Dermis microvascular lymphatic vessel endothelial cell (primary cell): ENCODE data around the gene SYNDIG1. TPM values are rescaled to one million over a fixed set of nuclear protein-coding genes. Genes with fewer than 3 reads are reported as not detected.

Experiments
- DNase-seq, 2 donors: peaks; one replicate each; pipeline versions ENCODE4 v3.0.0 to v3.0.0-alpha.2; 2010; ENCODE audit warnings: low read depth in 2 of 2
- total RNA-seq: library from RNA; depleted of rRNA; stranded (reverse); fragments of >200 nt; gene quantifications from 2 replicates; pipeline ENCODE4 v1.2.1, GENCODE V29; 2014

Gene SYNDIG1
- total RNA-seq, 1 donor from 2014 or later: not detected

DNA sequence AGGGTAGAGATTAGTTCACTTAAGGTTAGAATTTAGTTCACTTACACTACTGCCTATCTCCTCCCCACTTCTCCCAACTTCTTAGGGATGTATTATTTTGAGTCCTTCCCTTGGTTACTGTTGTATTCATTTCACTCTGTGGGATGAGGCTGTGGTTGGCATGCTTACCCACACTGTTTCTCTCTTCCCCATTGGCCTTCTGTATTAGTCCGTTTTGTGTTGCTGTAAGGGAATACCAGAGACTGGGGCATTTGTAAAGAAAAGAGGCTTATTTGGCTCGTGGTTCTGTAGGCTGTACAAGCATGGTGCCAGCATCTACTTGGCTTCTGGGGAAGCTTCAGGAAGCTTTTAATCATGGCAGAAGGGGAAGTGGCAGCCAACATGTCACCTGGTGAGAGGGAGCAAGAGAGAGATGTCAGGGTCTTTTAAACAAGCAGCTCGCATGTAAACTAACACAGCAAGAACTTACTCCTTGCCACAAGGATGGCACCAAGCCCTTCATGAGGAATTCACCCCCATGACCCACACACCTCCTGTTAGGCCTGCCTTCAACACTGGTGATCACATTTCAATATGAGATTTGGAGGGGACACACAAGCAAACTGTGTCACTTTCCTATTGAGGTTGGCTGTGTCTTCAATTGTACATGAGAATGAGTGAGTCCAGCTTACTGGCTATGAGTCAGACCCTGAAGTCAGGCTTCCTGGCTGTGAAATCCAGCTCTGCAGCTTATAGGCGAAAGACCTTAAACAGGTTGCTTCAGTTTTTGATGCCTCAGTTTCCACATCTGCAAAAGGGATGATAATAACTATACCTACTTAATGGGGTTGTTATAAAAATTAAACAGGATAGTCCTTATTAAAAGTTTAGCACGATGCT, 53.3 kb downstream of the SYNDIG1 start:
- DNase-seq: no peak

DNA sequence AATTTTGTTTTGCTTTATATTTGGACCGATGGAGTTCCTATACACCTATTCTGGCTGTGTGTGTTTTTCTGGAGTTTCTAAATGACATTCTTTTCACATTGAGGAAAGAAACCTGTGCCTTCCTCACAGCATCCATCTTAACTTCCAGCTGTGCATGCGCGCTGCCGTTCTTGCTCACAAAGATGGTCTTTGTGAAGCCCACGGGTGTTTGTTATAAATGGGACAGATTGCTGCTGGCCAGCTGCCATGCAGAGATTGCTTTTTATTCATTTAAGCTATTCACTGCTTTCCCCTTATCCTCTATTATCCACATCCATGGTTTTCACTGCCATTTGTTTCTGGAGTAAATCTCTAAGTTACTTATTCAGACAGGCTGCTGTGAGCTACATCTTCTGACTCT, 54.2 kb downstream of the SYNDIG1 start:
- DNase-seq: no peak

- no peak for DNase-seq
Measured at GRCh38 chr20:24528583-24529368, 59.3 kb downstream of the SYNDIG1 start.

DNA sequence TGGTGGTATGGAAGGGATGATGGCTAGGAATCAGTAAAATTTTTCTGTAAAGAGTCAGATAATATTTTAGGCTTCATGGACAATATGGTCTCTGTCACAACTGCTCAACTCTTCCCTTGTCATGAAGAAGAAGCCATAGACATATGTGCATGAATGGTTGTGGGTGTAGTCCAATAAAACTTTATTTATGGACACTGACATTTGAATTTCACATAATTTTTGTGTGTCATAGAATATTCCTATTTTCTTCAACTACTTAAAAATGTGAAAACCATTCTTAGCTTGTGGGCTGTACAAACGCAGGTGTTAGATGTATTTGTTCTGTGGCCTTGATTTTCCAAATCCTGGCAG, 59.9 kb downstream of the SYNDIG1 start:
- DNase-seq: no peak

DNA sequence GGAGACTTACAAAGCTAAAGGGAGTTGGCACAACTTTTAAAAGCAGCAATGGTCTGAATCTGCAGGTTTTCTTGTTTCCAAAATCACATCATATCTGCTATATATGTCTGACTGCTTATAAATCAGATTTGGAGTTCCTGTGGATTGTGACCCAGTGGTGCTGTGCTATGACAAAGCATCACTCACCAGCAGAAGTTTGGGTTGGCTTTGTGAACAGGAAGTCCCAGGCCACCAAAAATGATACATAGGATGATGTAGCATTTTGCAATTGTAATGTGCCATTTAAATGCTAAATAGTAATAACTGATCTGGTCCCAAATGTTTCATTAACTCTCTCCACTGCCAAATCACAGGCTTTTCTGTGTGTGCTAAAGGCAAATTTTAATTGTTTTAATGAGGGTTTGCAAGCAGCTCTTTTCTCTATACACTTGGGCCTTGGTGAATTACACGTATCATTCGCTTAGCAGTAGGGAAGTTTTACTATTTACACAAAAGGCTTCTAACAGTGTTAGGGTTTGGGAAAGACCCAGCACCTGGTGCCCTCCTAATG, 60.8 kb downstream of the SYNDIG1 start:
- DNase-seq: no peak

- DNase-seq: no peak
Measured at GRCh38 chr20:24531202-24531601, 61.8 kb downstream of the SYNDIG1 start.

DNA sequence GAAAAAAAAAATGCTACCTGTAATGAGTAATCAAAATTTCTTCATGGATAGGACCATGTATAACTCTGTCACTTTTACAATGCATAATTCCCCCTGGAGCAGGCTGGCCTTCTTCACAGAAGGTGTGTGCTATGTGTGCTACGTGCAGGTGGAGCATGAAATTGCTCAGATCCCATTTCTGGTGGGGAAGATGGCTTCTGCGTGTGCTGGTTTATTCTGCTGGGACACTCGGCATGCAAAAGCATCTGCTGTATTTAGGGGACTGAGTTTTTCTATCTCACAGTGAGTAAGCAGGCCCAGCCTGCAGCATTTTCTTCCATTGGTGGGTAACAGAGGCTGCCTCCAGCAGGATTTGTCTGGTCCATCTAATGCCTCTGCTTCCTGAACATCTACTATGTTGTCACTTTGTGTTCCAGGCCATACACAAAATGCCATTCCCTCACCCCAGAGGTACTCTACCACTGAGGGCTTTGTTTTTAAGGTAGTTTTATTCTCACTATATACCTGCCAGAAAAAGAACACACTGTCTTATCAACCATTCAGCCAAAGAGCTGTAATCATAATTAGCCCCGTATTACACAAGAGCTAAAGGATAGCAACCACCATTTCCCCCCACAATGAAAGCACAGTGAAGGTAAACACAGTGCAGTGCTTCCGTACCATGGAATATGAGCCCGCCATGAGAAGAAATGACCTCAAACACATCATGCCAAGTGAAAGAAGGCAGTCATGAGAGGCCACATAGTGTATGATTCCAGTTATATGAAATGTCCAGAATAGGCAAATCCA, 62.4 kb downstream of the SYNDIG1 start:
- DNase-seq: no peak

DNA sequence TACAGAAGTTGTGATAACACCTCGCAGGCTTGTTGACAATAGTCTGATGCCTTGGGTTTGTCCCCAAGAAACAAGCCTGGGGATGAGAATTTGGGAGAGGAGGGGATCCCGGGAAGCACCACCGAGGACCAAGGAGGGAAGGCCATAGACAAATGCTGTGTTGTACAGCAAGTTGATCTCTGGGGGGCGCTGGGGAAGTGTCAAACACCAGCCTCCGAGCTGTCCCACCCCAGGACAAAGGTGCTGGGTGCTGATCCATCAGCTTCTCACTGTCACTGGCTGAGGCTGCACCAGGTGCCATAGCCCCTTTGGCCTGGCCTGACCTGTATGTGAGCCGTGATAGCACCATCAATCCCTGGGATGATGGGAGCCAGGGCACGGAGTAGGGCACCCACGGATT, 64.0 kb downstream of the SYNDIG1 start:
- DNase-seq: no peak

GRCh38 chr20:24534282-24534681, 64.9 kb downstream of the SYNDIG1 start:
- no peak for DNase-seq

- no peak for DNase-seq
Measured at GRCh38 chr20:24535941-24536730, 66.7 kb downstream of the SYNDIG1 start.

DNA sequence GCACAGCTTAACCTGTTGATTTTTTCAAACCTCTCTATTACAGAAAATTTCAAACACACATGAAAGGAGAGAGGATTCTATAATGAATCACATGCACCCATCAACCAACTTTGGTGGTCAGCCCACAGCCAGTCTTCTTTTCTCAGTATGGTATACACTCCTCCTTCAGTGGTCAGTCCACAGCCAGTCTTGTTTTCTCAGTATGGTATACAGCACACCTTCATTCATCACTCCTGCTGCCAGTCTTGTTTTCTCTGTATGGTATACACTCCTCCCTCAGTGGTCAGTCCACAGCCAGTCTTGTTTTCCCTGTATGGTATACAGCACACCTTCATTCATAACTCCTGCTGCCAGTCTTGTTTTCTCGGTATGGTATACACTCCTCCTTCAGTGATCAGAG, 67.8 kb downstream of the SYNDIG1 start:
- DNase-seq: no peak

DNA sequence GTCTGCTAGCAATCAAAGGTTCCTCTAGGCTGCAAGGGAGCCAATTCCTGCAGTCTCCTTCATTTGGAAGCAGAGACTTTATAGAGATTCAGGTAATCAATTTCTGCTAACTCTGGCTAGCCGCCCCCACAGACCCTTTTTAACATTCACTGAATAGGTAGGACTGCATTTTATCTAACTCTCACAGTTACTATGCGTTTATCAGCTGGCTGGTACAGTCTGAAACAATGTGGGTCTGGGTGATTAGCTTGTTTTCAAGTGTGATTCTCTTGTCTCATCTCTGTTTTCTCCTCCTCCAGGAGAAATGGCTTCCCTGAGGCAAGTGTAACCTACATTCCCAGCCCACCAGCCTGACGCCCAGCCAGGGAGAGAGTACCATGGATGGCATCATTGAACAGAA, 73.3 kb downstream of the SYNDIG1 start:
- no peak for DNase-seq

DNA sequence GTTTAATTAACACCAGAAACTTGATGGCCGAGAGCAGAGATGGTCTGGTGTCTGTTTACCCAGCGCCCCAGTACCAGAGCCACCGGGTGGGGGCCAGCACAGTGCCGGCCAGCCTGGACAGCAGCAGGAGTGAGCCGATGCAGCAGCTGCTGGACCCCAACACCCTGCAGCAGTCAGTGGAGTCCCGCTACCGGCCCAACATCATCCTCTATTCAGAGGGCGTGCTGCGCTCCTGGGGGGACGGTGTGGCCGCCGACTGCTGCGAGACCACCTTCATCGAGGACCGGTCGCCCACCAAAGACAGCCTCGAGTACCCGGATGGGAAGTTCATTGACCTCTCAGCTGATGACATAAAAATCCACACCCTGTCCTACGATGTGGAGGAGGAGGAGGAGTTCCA, 73.7 kb downstream of the SYNDIG1 start:
- DNase-seq: no peak

DNA sequence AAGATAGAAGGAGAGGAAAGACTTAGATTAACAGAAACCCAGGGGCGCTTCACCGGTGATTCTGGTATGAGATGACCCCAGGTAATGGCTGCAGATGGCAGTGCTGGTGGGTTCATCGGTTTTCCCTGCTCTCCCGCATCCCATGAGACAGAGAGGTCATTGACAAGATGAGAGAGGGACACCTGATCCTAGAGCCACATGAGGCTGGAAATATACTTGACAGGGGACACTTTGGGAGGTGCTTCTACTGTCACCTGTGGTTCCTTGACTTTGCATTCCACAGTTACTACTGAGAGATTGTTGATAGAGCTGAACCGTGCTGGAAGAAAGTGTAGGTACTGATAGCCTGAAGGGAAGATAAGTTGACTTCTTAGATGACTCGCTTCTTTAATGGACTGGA, 74.3 kb downstream of the SYNDIG1 start:
- no peak for DNase-seq

DNA sequence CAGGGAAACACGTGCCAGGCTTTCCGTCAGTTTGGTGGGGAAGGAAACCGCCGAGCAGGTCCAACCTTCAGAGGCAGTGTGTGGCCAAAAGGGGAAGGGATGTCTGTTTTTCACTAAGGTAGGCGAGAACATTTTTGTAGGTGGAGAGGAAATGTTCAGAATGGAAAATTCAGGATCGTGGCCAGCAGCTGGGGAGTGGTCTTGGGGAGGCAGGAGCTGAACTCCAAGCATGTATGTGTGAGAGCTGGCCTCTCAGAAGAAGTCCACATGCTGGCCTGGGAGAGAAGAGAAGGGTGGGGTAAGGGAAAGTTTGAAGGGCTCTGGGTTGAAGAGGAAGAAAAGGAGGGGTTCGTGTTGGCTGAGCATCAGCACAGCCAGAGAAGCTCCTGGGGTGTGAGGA, 74.9 kb downstream of the SYNDIG1 start:
- no peak for DNase-seq

- DNase-seq: no peak
Measured at GRCh38 chr20:24545168-24545567, 75.7 kb downstream of the SYNDIG1 start.

DNA sequence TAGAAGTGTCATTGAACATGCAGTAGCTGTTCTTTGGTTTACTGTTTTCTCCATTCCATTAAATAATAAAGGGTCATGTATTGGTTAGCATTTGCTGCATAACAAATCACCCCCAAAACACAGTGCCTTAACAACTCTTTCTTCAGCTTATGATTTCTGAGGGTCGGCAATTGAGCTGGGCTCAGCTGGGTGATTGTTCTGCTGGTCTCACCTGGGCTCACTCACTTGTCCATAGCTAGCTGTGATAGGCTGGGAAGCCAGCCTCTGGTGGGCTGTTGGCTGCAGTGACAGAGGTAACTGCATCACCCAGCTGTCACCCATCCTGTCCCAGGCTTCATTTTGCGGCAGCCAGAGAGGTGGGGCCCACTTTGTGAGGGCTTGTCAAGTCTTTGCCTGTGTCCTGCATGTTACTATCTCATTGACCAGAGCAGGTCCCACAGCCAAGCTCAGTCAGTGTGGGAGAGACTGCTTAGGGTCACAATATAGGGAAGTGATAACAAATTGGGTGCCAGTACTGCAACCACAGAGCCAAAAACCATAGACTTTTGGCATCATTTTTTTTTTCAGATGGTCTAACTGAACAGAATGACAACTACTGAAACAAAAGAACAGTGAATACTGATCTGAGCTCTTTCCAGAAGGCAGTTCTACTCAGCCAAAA, 76.9 kb downstream of the SYNDIG1 start:
- no peak for DNase-seq

- DNase-seq: no peak
Measured at GRCh38 chr20:24547967-24548366, 78.5 kb downstream of the SYNDIG1 start.

DNA sequence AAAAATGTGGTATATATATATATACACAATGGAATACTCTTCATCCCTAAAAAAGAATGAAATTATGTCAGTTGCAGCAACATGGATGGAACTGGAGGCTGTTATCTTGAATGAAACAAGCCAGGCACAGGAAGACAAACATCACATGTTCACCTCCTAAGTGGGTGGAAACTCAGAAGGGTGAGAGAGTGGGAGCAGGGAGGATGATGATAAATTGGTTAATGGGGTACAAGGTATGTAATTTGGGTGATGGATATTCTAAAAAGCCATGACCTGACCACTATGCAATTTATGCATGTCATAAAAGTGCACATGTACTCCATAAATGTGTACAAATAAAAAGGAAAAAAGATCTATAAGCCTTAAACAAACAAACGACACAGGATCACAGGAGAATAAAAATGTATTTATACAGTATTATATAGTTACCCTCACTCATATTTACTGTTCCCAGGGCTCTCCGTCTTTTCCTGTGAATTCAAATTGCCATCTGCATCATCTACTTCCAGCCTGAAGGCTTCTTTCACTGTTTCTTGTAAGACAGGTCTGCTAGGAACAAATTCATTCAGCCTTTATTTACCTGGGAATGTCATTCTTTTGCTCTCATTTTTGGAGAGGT, 89.8 kb downstream of the SYNDIG1 start:
- DNase-seq: no peak
